GM10266 (cell line): ENCODE measurements around the gene HNRNPUL1.
A peak's percentile ranks its signal among the peaks of the same experiment; 100 is the strongest.

Source experiments
- DNase-seq: peaks from one replicate; pipeline ENCODE4 v3.0.0; 2012; ENCODE audit errors: extremely low spot score
- TF ChIP-seq, protein P1 (sequence below): IDR thresholded peaks from 2 replicates; pipeline ENCODE4 v1.5.1; 2012; ENCODE audit warnings: mild to moderate bottlenecking, low read depth; ENCODE audit not compliant: control insufficient read depth, insufficient read depth; ENCODE audit errors: missing control alignments

The HNRNPUL1 gene

DNA sequence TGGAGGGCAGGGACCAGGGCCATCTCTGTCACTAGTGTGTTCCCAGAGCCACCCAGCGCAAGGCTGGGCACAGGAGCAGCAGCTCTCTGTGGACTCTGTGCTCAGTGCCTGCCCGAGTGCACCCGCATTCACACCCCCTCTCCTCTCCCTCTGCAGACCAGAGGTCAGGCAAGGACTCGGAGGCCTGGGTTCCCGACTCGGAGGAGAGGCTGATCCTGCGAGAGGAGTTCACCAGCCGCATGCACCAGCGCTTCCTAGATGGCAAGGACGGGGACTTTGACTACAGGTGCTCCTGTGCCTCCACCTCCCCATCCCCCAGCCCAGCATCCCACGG, 56.0 kb downstream of the HNRNPUL1 start:
- DNase-seq, result no peak
- TF ChIP-seq, protein P1, sequence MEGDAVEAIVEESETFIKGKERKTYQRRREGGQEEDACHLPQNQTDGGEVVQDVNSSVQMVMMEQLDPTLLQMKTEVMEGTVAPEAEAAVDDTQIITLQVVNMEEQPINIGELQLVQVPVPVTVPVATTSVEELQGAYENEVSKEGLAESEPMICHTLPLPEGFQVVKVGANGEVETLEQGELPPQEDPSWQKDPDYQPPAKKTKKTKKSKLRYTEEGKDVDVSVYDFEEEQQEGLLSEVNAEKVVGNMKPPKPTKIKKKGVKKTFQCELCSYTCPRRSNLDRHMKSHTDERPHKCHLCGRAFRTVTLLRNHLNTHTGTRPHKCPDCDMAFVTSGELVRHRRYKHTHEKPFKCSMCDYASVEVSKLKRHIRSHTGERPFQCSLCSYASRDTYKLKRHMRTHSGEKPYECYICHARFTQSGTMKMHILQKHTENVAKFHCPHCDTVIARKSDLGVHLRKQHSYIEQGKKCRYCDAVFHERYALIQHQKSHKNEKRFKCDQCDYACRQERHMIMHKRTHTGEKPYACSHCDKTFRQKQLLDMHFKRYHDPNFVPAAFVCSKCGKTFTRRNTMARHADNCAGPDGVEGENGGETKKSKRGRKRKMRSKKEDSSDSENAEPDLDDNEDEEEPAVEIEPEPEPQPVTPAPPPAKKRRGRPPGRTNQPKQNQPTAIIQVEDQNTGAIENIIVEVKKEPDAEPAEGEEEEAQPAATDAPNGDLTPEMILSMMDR, result no peak

DNA sequence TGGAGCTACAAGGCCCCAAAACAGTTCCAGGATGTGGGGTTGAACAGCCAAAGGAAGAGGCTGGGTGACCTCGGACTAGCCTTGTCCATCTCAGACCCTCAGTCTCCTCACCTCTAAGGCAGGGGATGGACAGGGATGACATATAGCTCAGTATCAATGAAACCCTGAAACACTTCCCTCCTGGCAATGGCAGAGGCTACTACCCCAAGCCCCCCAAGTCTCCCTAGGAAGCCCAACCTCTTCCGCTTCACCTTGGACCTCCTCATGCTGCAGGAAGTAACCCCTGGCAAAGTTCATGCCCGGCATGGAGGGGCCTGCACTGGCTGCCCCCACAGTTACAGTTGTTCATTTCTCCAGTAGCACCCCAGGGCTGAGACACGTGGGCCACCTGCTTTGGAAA, 56.4 kb downstream of the HNRNPUL1 start:
- TF ChIP-seq, protein P1, result no peak
- no peak for DNase-seq

DNA sequence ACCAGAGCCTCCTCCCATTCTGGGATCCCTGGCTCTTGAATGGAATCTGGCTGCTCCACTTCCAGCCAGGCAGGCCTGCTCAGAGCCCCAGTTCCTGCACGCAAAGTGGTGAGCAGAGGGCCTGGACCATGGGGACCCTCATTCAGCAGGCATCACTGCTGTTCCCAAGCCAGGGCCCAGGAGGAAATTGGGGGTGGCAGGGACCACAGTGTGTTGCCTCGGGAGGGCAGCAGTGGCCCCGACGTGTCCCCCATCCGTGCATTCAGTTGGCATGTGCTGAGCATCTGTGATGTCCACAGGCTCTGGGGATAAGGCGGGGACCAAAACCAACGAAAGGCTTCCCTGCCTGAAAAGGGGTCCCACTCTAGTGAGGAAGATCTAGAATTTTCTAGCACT, 57.0 kb downstream of the HNRNPUL1 start:
- DNase-seq, result no peak
- TF ChIP-seq, protein P1, result no peak

DNA sequence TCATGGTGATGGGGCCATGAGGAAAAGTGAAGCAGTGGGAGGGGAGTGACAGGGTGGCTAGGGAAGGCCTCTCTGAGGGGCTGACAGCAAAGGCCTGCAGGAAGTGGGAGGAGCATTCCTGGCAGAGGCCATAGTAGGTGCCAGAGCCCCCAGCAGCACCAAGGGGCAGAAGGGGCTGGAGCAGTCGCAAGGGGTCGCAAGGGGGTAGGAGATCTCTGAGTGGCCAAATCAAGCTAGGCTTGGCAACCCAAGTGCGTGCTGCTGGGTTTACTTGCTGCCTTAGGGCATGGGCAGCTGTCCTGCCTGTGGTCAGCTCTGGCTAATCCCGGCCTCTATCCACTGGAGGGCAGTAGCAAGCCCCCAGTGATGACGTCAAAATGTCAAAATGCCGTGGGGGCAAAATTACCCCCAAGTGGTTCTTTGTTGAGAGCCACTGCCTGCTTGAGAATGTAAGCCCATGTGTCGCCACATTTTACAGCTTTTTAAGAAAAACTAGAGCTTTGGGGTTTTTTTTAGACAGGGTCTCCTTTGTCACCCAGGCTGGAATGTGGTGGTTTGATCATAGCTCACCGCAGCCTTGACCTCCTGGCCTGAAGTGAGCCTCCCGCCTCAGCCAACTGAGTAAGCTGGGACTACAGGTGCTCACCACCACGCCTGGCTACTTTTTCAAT, 57.6 kb downstream of the HNRNPUL1 start:
- DNase-seq, result peak; percentile 64
- TF ChIP-seq, protein P1, result peak; percentile 50

DNA sequence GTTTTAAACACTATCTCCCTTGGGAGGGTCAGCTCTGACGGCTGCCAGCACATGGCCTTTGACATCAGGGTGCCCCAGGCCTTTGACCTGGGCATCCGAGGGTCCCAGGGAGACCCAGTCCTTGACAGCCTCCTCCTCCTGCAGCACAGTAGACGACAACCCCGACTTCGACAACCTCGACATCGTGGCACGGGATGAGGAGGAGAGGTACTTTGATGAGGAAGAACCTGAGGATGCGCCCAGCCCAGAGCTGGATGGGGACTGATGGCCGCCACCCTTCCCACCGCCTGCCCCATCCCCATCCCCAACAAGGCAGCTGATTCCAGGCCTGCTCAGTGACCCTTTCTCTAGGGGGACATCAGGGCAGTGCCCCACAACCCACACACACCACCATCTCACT, 58.3 kb downstream of the HNRNPUL1 start:
- TF ChIP-seq, protein P1, result no peak
- DNase-seq, result no peak

DNA sequence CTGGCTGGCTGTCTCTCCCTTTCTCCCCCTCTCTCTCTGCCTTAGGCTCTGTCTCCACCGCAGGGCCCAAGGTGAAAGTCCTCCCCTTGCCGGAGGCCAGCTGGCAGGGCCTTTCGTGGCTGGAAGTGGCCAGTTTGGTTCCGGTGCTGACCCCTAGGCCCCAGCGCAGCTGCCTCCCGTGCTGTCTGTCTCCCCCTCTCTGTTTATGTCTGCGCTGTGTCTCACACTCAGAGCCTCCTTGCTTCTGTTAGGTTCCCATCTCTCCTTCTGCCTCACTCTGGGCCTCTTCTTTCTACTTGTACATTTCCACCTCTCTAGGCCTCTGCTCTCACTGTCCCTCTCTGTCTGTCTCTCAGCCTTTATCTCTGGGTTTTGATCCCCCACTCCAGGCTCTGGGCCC, 58.9 kb downstream of the HNRNPUL1 start:
- no peak for DNase-seq
- TF ChIP-seq, protein P1, result no peak

DNA sequence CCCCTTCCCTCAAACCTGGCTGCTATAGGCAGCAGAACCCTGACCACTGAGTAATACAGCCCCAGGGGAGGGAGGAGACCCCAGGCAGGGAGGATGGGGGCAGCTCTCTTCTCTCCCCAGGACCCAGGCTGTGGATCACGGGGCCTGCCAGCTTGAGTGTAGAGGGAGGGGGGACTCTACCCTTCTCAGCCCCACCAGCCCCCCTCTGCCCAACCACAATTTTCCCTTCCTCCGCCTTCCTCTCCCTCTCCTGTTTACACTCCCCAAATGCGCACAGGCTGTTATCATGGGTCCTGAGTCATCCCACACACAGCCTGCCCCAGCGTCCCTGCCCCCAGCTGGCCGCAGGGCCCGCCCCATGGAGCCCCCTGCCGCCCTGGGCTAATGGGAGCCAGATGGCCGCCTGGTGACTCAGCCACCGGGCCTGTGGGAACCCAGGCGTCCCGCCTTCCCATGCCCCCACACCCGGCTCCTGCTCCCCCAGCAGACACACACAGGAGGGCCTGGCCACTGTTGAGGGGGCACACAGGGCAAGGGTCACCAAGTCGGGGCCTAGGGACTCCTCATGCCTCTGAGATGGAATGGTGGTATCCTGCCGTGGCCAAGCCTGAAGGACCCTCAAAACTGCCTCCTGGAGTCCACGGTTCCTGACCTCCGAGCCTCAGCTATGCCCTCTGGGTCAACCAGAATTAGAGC, 59.4 kb downstream of the HNRNPUL1 start:
- TF ChIP-seq, protein P1, result no peak
- DNase-seq, result no peak
